Measurements from ENCODE around the gene TOMM40.
"Not testable (repeated sequence)": the region's sequence is repeated elsewhere in the genome, so short reads cannot be mapped to it uniquely, and the experiment has no call there.

TOMM40 gene

DNA sequence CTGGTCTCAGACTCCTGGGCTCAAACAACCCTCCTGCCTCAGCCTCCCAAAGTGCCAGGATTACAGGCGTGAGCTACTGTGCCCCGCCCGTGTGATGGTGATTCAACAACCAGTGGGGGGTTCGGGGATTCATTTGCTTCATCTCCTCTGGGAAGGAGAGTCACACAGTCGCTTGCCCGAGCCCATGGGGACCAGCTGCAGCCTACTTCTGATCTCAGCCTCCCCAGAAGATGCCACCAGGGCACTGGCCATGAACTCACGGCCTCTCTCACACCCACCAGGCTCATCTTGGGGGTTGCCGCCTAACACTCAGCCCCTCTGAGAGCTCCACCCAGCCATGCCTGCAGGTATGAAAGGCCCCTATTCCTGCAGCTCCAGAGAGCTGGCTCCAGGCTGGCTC is 6.8 kb downstream of the TOMM40 start:
- no peak for DNase-seq (ENCODE audit: low read depth)

- no peak for DNase-seq (ENCODE audit: low read depth)
These were observed 9.5 kb downstream of the TOMM40 start for GRCh38 chr19:44900328-44901244.

DNA sequence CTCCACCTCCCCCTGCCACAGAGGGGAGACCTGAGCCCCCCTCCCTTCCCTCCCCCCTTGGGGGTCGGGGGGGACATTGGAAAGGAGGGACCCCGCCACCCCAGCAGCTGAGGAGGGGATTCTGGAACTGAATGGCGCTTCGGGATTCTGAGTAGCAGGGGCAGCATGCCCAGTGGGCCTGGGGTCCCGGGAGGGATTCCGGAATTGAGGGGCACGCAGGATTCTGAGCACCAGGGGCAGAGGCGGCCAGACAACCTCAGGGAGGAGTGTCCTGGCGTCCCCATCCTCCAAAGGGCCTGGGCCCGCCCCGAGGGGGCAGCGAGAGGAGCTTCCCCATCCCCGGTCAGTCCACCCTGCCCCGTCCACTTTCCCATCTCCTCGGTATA is 12.2 kb downstream of the TOMM40 start:
- no peak for DNase-seq (ENCODE audit: low read depth)

DNA sequence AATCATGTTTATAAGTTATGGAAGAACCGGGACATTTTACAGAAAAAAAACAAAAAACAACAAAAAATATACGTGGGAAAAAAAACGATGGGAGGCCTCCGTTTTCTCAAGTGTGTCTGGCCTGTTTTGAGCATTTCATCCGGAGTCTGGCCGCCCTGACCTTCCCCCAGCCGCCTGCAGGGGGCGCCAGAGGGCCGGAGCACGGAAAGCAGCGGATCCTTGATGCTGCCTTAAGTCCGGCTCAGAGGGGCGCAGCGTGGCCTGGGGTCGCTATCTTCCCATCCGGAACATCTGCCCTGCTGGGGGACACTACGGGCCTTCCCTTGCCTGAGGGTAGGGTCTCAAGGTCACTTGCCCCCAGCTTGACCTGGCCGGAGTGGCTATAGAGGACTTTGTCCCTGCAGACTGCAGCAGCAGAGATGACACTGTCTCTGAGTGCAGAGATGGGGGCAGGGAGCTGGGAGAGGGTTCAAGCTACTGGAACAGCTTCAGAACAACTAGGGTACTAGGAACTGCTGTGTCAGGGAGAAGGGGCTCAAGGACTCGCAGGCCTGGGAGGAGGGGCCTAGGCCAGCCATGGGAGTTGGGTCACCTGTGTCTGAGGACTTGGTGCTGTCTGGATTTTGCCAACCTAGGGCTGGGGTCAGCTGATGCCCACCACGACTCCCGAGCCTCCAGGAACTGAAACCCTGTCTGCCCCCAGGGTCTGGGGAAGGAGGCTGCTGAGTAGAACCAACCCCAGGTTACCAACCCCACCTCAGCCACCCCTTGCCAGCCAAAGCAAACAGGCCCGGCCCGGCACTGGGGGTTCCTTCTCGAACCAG is 12.8 kb downstream of the TOMM40 start:
- DNase-seq (ENCODE audit: low read depth), result peak; percentile 59

DNA sequence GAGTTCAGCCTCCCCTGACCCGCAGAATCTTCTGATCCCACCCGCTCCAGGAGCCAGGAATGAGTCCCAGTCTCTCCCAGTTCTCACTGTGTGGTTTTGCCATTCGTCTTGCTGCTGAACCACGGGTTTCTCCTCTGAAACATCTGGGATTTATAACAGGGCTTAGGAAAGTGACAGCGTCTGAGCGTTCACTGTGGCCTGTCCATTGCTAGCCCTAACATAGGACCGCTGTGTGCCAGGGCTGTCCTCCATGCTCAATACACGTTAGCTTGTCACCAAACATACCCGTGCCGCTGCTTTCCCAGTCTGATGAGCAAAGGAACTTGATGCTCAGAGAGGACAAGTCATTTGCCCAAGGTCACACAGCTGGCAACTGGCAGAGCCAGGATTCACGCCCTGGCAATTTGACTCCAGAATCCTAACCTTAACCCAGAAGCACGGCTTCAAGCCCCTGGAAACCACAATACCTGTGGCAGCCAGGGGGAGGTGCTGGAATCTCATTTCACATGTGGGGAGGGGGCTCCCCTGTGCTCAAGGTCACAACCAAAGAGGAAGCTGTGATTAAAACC is 13.5 kb downstream of the TOMM40 start:
- DNase-seq (ENCODE audit: low read depth), result no peak

DNA sequence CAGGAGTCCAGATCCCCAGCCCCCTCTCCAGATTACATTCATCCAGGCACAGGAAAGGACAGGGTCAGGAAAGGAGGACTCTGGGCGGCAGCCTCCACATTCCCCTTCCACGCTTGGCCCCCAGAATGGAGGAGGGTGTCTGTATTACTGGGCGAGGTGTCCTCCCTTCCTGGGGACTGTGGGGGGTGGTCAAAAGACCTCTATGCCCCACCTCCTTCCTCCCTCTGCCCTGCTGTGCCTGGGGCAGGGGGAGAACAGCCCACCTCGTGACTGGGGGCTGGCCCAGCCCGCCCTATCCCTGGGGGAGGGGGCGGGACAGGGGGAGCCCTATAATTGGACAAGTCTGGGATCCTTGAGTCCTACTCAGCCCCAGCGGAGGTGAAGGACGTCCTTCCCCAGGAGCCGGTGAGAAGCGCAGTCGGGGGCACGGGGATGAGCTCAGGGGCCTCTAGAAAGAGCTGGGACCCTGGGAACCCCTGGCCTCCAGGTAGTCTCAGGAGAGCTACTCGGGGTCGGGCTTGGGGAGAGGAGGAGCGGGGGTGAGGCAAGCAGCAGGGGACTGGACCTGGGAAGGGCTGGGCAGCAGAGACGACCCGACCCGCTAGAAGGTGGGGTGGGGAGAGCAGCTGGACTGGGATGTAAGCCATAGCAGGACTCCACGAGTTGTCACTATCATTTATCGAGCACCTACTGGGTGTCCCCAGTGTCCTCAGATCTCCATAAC is 14.5 kb downstream of the TOMM40 start, which contains the start of gene APOE:
APOE (plus strand) TSS at position 360 of the 724 bp plus-strand sequence. CDS start 829 bp downstream, outside the sequence.
- DNase-seq (ENCODE audit: low read depth), result no peak

GRCh38 chr19:44907613-44908012 is 16.6 kb downstream of the TOMM40 start:
- DNase-seq (ENCODE audit: low read depth), result no peak

GRCh38 chr19:44908074-44908835 is 17.2 kb downstream of the TOMM40 start:
- DNase-seq (ENCODE audit: low read depth), result no peak

GRCh38 chr19:44908836-44909261 is 17.8 kb downstream of the TOMM40 start:
- no peak for DNase-seq (ENCODE audit: low read depth)

DNA sequence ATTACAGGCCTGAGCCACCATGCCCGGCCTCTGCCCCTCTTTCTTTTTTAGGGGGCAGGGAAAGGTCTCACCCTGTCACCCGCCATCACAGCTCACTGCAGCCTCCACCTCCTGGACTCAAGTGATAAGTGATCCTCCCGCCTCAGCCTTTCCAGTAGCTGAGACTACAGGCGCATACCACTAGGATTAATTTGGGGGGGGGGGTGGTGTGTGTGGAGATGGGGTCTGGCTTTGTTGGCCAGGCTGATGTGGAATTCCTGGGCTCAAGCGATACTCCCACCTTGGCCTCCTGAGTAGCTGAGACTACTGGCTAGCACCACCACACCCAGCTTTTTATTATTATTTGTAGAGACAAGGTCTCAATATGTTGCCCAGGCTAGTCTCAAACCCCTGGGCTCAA is 18.7 kb downstream of the TOMM40 start:
- DNase-seq (ENCODE audit: low read depth), result no peak

DNA sequence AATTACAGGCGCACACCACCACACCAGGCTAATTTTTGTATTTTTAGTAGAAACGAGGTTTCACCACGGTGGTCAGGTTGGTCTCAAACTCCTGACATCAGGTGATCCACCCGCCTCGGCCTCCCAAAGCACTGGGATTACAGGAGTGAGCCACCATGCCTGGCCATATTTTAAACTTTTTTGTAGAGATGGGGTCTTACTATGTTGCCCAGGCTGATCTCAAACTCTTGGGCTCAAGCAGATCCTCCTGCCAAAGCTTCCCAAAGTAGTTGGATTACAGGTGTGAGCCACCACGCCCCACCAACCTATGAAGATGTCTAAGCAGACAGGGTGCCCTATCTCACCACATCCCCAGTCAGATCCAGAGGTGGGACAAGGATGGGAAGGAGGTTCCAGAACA is 20.8 kb downstream of the TOMM40 start:
- not testable (repeated sequence) for DNase-seq (ENCODE audit: low read depth)

- DNase-seq (ENCODE audit: low read depth), result no peak
These were observed 21.8 kb downstream of the TOMM40 start for GRCh38 chr19:44912854-44913253.

DNA sequence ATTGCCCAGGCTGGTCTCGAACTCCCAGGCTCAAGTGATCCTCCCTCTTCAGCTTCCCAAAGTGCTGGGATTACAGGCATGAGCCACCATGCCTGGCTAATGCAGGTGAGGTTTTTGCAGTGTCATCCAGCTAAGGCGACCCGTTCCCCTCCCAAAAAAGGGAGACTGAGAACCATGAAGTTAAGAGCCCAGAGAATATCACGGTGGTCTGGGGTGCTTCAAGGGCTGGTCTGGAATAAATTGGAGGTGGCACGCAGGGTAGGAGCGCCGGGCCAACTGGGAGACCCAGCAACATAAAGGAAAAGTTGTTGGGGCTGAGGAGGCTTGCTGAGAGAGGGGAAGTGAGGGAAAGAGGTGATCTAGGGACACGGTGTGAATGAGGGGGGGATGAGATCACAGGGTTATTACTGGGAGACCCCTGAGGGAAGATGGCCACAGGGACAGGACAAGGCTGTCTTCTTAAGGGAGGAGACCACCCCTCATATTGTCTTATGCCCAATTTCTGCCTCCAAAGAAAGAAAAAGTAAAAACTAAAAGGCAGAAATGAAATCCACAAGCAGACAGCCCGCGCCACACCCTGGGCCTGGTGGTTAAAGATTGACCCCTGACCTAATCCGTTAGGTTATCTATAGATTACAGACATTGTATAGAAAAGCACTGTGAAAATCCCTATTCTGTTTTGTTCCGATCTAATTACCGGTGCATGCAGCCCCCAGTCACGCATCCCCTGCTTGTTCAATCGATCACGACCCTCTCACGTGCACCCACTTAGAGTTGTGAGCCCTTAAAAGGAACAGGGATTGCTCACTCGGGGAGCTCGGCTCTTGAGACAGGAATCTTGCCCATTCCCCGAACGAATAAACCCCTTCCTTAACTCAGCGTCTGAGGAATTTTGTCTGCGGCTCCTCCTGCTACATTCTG is 22.7 kb downstream of the TOMM40 start:
- not testable (repeated sequence) for DNase-seq (ENCODE audit: low read depth)

DNA sequence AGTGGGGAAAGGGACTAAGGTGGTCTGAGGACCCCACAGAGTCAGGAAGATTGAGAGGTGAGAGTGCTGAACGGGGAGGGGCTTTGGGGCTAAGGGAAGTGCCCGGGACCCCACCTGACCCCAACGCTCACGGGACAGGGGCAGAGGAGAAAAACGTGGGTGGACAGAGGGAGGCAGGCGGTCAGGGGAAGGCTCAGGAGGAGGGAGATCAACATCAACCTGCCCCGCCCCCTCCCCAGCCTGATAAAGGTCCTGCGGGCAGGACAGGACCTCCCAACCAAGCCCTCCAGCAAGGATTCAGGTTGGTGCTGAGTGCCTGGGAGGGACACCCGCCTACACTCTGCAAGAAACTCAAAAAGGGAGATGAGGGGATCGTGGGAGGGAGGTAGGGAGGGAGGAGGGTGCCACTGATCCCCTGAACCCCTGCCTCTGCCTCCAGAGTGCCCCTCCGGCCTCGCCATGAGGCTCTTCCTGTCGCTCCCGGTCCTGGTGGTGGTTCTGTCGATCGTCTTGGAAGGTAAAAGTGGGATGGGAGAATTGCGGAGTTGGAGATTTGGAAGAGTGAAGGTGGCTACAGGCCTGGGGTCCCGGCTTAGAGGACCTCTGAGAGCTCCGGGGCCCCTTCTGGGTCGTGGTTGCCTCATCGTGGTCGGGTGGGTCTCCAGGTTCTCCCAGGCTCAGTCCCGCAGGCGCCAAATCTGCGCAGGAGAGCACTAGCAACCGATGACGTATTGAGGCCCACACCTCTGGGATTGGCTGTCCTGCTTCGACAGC is 23.6 kb downstream of the TOMM40 start, which contains the start of gene APOC1:
APOC1 (plus strand) TSS at position 176 of the 774 bp plus-strand sequence; CDS start at position 460, 284 bp downstream.
- DNase-seq (ENCODE audit: low read depth), result peak; percentile 63

DNA sequence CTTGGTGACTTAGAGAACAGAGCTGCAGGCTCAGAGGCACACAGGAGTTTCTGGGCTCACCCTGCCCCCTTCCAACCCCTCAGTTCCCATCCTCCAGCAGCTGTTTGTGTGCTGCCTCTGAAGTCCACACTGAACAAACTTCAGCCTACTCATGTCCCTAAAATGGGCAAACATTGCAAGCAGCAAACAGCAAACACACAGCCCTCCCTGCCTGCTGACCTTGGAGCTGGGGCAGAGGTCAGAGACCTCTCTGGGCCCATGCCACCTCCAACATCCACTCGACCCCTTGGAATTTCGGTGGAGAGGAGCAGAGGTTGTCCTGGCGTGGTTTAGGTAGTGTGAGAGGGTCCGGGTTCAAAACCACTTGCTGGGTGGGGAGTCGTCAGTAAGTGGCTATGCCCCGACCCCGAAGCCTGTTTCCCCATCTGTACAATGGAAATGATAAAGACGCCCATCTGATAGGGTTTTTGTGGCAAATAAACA is 33.2 kb downstream of the TOMM40 start:
- DNase-seq (ENCODE audit: low read depth), result no peak

DNA sequence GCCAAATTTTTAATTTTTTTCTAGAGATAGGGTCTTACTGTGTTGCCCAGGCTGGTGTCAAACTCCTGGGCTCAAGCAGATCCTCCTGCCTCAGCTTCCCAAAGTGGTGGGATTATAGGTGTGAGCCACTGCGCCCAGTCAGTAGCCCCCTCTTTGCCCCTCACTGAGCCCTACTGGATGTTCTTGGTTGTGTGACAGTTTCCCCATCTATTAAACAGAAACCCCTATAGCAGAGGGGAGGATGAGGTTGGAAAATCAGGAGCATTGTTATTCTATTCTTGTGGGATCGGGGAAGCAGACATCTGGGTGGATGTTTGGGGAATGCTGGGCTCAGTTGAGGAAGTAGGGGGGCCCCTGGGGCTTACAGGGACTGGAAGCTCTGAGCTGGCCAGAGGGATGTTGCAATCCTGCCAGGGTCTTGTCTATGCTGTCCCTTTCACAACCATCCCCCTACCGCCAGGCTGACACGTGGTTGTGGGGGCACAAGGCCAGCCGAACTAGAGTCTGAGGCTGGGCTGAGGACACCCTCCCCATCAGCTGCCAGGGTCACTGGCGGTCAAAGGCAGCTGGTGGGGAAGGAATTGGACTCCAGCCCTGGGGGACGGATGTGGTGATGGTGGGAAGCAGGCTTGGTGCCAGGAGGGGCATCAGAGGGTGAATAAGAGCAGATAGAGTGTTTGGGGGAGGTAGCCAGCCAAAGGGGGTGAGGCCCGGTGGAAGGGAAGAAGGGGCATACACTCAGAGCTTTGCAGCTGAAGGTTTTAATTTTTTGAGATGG is 34.2 kb downstream of the TOMM40 start:
- DNase-seq (ENCODE audit: low read depth), result no peak

GRCh38 chr19:44926245-44927077 is 35.4 kb downstream of the TOMM40 start:
- not testable (repeated sequence) for DNase-seq (ENCODE audit: low read depth)

All from T follicular helper cell (primary cell).